Fibroblast of skin of scalp (primary cell): ENCODE results near the gene CLN5.
A peak's percentile ranks its signal among the peaks of the same experiment; 100 is the strongest.
"Not testable (repeated sequence)": the region's sequence is repeated elsewhere in the genome, so short reads cannot be mapped to it uniquely, and the experiment has no call there.

Experiments
- DNase-seq: peaks from one replicate; pipeline ENCODE4 v3.0.0-alpha.2; 2013

The CLN5 gene

GRCh38 chr13:76976490-76976889 is 15.4 kb upstream of the CLN5 start:
- DNase-seq: peak; percentile 13

- no peak for DNase-seq
These were observed 15.0 kb upstream of the CLN5 start for GRCh38 chr13:76976929-76977328.

GRCh38 chr13:76980075-76980718 is 11.7 kb upstream of the CLN5 start:
- DNase-seq: peak; percentile 51

- no peak for DNase-seq
These were observed 9.8 kb upstream of the CLN5 start for GRCh38 chr13:76982061-76982460.

GRCh38 chr13:76983676-76984075 is 8.2 kb upstream of the CLN5 start:
- DNase-seq: no peak

- DNase-seq: peak; percentile 7
These were observed 467 bp upstream of the CLN5 start for GRCh38 chr13:76991432-76991795.

GRCh38 chr13:76992548-76993001 is 694 bp downstream of the CLN5 start:
- DNase-seq: peak; percentile 12

GRCh38 chr13:76993021-76993420 is 1.1 kb downstream of the CLN5 start:
- no peak for DNase-seq

GRCh38 chr13:76993473-76993872 is 1.6 kb downstream of the CLN5 start:
- no peak for DNase-seq

GRCh38 chr13:76994281-76994680 is 2.4 kb downstream of the CLN5 start:
- DNase-seq: no peak

GRCh38 chr13:77000475-77000874 is 8.6 kb downstream of the CLN5 start:
- DNase-seq: no peak

GRCh38 chr13:77001540-77001939 is 9.7 kb downstream of the CLN5 start:
- DNase-seq: no peak

GRCh38 chr13:77001963-77002587 is 10.2 kb downstream of the CLN5 start:
- no peak for DNase-seq

- peak; percentile 27 for DNase-seq
These were observed 10.8 kb downstream of the CLN5 start for GRCh38 chr13:77002590-77003190.

- not testable (repeated sequence) for DNase-seq
These were observed 16.5 kb downstream of the CLN5 start for GRCh38 chr13:77008337-77008736.

- no peak for DNase-seq
These were observed 17.1 kb downstream of the CLN5 start for GRCh38 chr13:77009011-77009410.

GRCh38 chr13:77009719-77010118 is 17.8 kb downstream of the CLN5 start:
- not testable (repeated sequence) for DNase-seq

- DNase-seq: no peak
These were observed 22.1 kb downstream of the CLN5 start for GRCh38 chr13:77013853-77014542.

GRCh38 chr13:77014906-77015685 is 23.2 kb downstream of the CLN5 start:
- no peak for DNase-seq

- no peak for DNase-seq
These were observed 24.5 kb downstream of the CLN5 start for GRCh38 chr13:77016251-77016812.

GRCh38 chr13:77016888-77017623 is 25.2 kb downstream of the CLN5 start:
- no peak for DNase-seq

GRCh38 chr13:77019756-77020155 is 27.9 kb downstream of the CLN5 start:
- no peak for DNase-seq
